Fibroblast of the aortic adventitia (primary cell): ENCODE data around the gene PNO1. TPM values are rescaled to one million over a fixed set of nuclear protein-coding genes. Genes with fewer than 3 reads are reported as not detected.
A peak's percentile ranks its signal among the peaks of the same experiment; 100 is the strongest.

Experiments
- DNase-seq: peaks from one replicate; pipeline ENCODE4 v3.0.0-alpha.2; 2010; ENCODE audit warnings: low read depth
- H3K4me3 ChIP-seq: 2 replicates; pipeline ENCODE4 v1.5.1; 2011; ENCODE audit warnings: low read depth, mild to moderate bottlenecking, control low read depth, low read length, moderate library complexity
- CTCF ChIP-seq: IDR thresholded peaks from 2 replicates; pipeline ENCODE4 v1.5.1; 2011; ENCODE audit warnings: mild to moderate bottlenecking, low read length, control low read depth, inconsistent platforms; ENCODE audit not compliant: insufficient read depth
- total RNA-seq: library from RNA; depleted of rRNA; stranded (reverse); fragments of >200 nt; gene quantifications from 2 replicates; pipeline ENCODE4 v1.2.3, GENCODE V29; 2012; ENCODE audit warnings: low replicate concordance

Gene PNO1
- total RNA-seq, 1 donor = 9.5 TPM

- TF ChIP-seq CTCF = no peak
- no peak overlapping the region for H3K4me3 ChIP-seq
- no peak for DNase-seq
Observed at GRCh38 chr2:68189991-68190784, 32.5 kb downstream of the PNO1 start.

- no peak overlapping the region for H3K4me3 ChIP-seq
- TF ChIP-seq CTCF = no peak
- DNase-seq = peak; percentile 73
Observed at GRCh38 chr2:68190991-68191731, 33.5 kb downstream of the PNO1 start.

GRCh38 chr2:68193144-68193543 lies 35.5 kb downstream of the PNO1 start:
- peak; percentile 35 for DNase-seq
- TF ChIP-seq CTCF = no peak
- H3K4me3 ChIP-seq = no peak overlapping the region

- H3K4me3 ChIP-seq = no peak overlapping the region
- peak; percentile 72 for DNase-seq
- no peak for TF ChIP-seq CTCF
Observed at GRCh38 chr2:68193787-68194372, 36.2 kb downstream of the PNO1 start.

GRCh38 chr2:68195096-68195495 lies 37.4 kb downstream of the PNO1 start:
- H3K4me3 ChIP-seq = no peak overlapping the region
- DNase-seq = peak; percentile 38
- no peak for TF ChIP-seq CTCF

GRCh38 chr2:68196120-68196716 lies 38.5 kb downstream of the PNO1 start:
- no peak overlapping the region for H3K4me3 ChIP-seq
- TF ChIP-seq CTCF = peak; percentile 48
- peak; percentile 66 for DNase-seq
